H9 (cell line): ENCODE measurements around the gene ZNF385B. TPM values are rescaled to one million over a fixed set of nuclear protein-coding genes. Genes with fewer than 3 reads are reported as not detected.

ENCODE experiments used
- DNase-seq: peaks from one replicate; pipeline ENCODE4 v3.0.0-alpha.2; 2017
- H2AFZ ChIP-seq: one replicate; pipeline ENCODE4 v1.6.1; 2013; ENCODE audit warnings: mild to moderate bottlenecking, low read length, control low read depth, moderate library complexity
- H2AK5ac ChIP-seq: 2 replicates; pipeline ENCODE4 v1.6.1; 2013; ENCODE audit warnings: low read length, control low read depth, mixed read lengths; ENCODE audit not compliant: insufficient read length
- H2BK120ac ChIP-seq: one replicate; pipeline ENCODE4 v1.6.1; 2013; ENCODE audit warnings: low read depth, mild to moderate bottlenecking, low read length, control low read depth, inconsistent platforms; ENCODE audit not compliant: poor library complexity, severe bottlenecking
- H2BK12ac ChIP-seq: 2 replicates; pipeline ENCODE4 v1.6.1; 2013; ENCODE audit warnings: low read length, control low read depth, mixed read lengths, low read depth; ENCODE audit not compliant: insufficient read length
- H2BK15ac ChIP-seq: 2 replicates; pipeline ENCODE4 v1.6.1; 2013; ENCODE audit warnings: low read depth, low read length, control low read depth
- H2BK20ac ChIP-seq: one replicate; pipeline ENCODE4 v1.6.1; 2013; ENCODE audit warnings: low read depth, mild to moderate bottlenecking, low read length, control low read depth, inconsistent platforms; ENCODE audit not compliant: poor library complexity, severe bottlenecking
- H2BK5ac ChIP-seq: 2 replicates; pipeline ENCODE4 v1.6.1; 2013; ENCODE audit warnings: low read length, control low read depth, mixed read lengths; ENCODE audit not compliant: insufficient read length
- H3K14ac ChIP-seq: 2 replicates; pipeline ENCODE4 v1.6.1; 2013; ENCODE audit warnings: low read length, control low read depth; ENCODE audit not compliant: insufficient read depth
- H3K18ac ChIP-seq: 2 replicates; pipeline ENCODE4 v1.6.1; 2013; ENCODE audit warnings: low read depth, mild to moderate bottlenecking, mixed read lengths, low read length, control low read depth; ENCODE audit not compliant: insufficient read length
- H3K23ac ChIP-seq: 2 replicates; pipeline ENCODE4 v1.6.1; 2013; ENCODE audit warnings: low read length, control low read depth, mixed read lengths, low read depth; ENCODE audit not compliant: insufficient read length
- H3K23me2 ChIP-seq: 2 replicates; pipeline ENCODE4 v1.6.1; 2013; ENCODE audit warnings: low read depth, mild to moderate bottlenecking, mixed read lengths, low read length, control low read depth; ENCODE audit not compliant: insufficient read length, poor library complexity, severe bottlenecking
- H3K27ac ChIP-seq: 2 replicates; pipeline ENCODE4 v1.5.1; 2013; ENCODE audit warnings: low read length, control low read depth, mixed read lengths, low read depth; ENCODE audit not compliant: insufficient read length
- H3K27me3 ChIP-seq: 2 replicates; pipeline ENCODE4 v1.6.1; 2013; ENCODE audit warnings: low read length, control low read depth, inconsistent platforms; ENCODE audit not compliant: insufficient read depth
- H3K4ac ChIP-seq: 2 replicates; pipeline ENCODE4 v1.6.1; 2013; ENCODE audit warnings: low read depth, mild to moderate bottlenecking, control low read depth, inconsistent platforms, low read length, moderate library complexity
- H3K4me1 ChIP-seq: 2 replicates; pipeline ENCODE4 v1.6.1; 2013; ENCODE audit warnings: low read length, control low read depth, inconsistent platforms; ENCODE audit not compliant: insufficient read depth
- H3K4me2 ChIP-seq: 2 replicates; pipeline ENCODE4 v1.6.1; 2013; ENCODE audit warnings: low read length, control low read depth, mixed read lengths; ENCODE audit not compliant: insufficient read length, insufficient read depth
- H3K56ac ChIP-seq: 2 replicates; pipeline ENCODE4 v1.6.1; 2013; ENCODE audit warnings: low read depth, mild to moderate bottlenecking, mixed read lengths, low read length, control low read depth; ENCODE audit not compliant: insufficient read length
- H3K79me1 ChIP-seq: 2 replicates; pipeline ENCODE4 v1.6.1; 2013; ENCODE audit warnings: low read depth, mild to moderate bottlenecking, moderate library complexity, low read length, control low read depth, inconsistent platforms; ENCODE audit not compliant: insufficient read depth, poor library complexity, severe bottlenecking
- H3K79me2 ChIP-seq: 2 replicates; pipeline ENCODE4 v1.6.1; 2013; ENCODE audit warnings: low read length, control low read depth, inconsistent platforms; ENCODE audit not compliant: insufficient read depth
- H3K9ac ChIP-seq: 2 replicates; pipeline ENCODE4 v1.6.1; 2013; ENCODE audit warnings: low read length, control low read depth, mixed read lengths; ENCODE audit not compliant: insufficient read length; ENCODE audit errors: extremely low read depth
- H3K9me3 ChIP-seq: one replicate; pipeline ENCODE4 v1.6.1; 2013; ENCODE audit warnings: low read depth, low read length, inconsistent platforms; ENCODE audit not compliant: control insufficient read depth
- H3T11ph ChIP-seq: one replicate; pipeline ENCODE4 v1.6.1; 2013; ENCODE audit warnings: mild to moderate bottlenecking, low read length, control low read depth, inconsistent platforms
- H4K20me1 ChIP-seq: one replicate; pipeline ENCODE4 v1.6.1; 2013; ENCODE audit not compliant: control insufficient read depth, insufficient read length, insufficient read depth
- H4K5ac ChIP-seq: 2 replicates; pipeline ENCODE4 v1.6.1; 2013; ENCODE audit warnings: low read depth, mild to moderate bottlenecking, mixed read lengths, low read length, control low read depth; ENCODE audit not compliant: insufficient read length
- H4K8ac ChIP-seq: replicated peaks from 2 replicates; pipeline ENCODE4 v1.6.1; 2013; ENCODE audit warnings: low read length, control low read depth, mixed read lengths, low read depth; ENCODE audit not compliant: insufficient read length
- H4K91ac ChIP-seq: 2 replicates; pipeline ENCODE4 v1.6.1; 2013; ENCODE audit warnings: low read depth, mild to moderate bottlenecking, moderate library complexity, mixed read lengths, low read length, control low read depth; ENCODE audit not compliant: insufficient read length
- H3K27ac Mint-ChIP-seq, 3 experiments: 2 replicates in 2 of 3; 3 replicates in 1 of 3; pipeline ENCODE4 v1.8.0; 2020 to 2021; ENCODE audit warnings: mixed read lengths in 3 of 3, mild to moderate bottlenecking in 1 of 3, moderate library complexity in 1 of 3
- H3K27me3 Mint-ChIP-seq: 2 replicates; pipeline ENCODE4 v1.8.0; 2021; ENCODE audit warnings: low read depth, mild to moderate bottlenecking, moderate library complexity, mixed read lengths
- H3K36me3 Mint-ChIP-seq, 3 experiments: 2 replicates in 2 of 3; 3 replicates in 1 of 3; pipeline ENCODE4 v1.8.0; 2020 to 2021; ENCODE audit warnings: low read depth in 3 of 3, mixed read lengths in 3 of 3; ENCODE audit not compliant: insufficient read depth in 1 of 3
- H3K4me1 Mint-ChIP-seq, 2 experiments: 2 replicates each; pipeline ENCODE4 v1.8.0; 2020; ENCODE audit warnings: mixed read lengths in 2 of 2
- H3K4me3 Mint-ChIP-seq, 2 experiments: 2 replicates in 1 of 2; 3 replicates in 1 of 2; pipeline ENCODE4 v1.8.0; 2020 to 2021; ENCODE audit warnings: mild to moderate bottlenecking in 2 of 2, mixed read lengths in 2 of 2, moderate library complexity in 1 of 2
- H3K9me3 Mint-ChIP-seq, 2 experiments: 2 replicates in 1 of 2; 3 replicates in 1 of 2; pipeline ENCODE4 v1.8.0; 2020; ENCODE audit warnings: mild to moderate bottlenecking in 2 of 2, mixed read lengths in 2 of 2, moderate library complexity in 1 of 2
- CTCF ChIP-seq: fragments of 200-600 bp; sonication (generic); conservative IDR thresholded peaks from 3 replicates; pipeline ENCODE4 v1.8.0; 2021; ENCODE audit warnings: antibody characterized with exemption, mild to moderate bottlenecking
- WGBS: extraction: QIAGEN DNeasy Blood & Tissue Kit; methylation state at CpG from one replicate; pipeline ENCODE4 v1.1.7; 2013; ENCODE audit warnings: missing lambda C conversion rate, low lambda C conversion rate, mixed read lengths; ENCODE audit not compliant: insufficient read length; ENCODE audit errors: extremely low coverage; 5-methylcytosine and 5-hydroxymethylcytosine counted together
- total RNA-seq: library from RNA; stranded (reverse); gene quantifications from 2 replicates; pipeline ENCODE4 v1.2.1, GENCODE V29; 2021

The ZNF385B gene
- total RNA-seq, 1 experiment from 2014 or later = 2.1 TPM

- H2AFZ ChIP-seq = no peak overlapping the region
- no peak overlapping the region for H3K23ac ChIP-seq
- H3K56ac ChIP-seq = no peak overlapping the region
- H4K8ac ChIP-seq = no peak overlapping the region
- no peak for DNase-seq
- Mint-ChIP-seq H3K27me3 (no peaks in the 10 kb centered on the region), H3K4me1 (peaks cover 18 to 24% of the 10 kb centered on the region in 2 experiments), H3K27ac (no peak overlapping the region), H3K36me3 (no peaks in the 10 kb centered on the region), H3K9me3 (no peaks in the 10 kb centered on the region), H3K4me3 (no peak overlapping the region)
- no peak overlapping the region for H3K4me2 ChIP-seq
- no peak overlapping the region for H2BK15ac ChIP-seq
- no peaks in the 10 kb centered on the region for H3K27me3 ChIP-seq
- H3T11ph ChIP-seq = no peak overlapping the region
- no peak overlapping the region for H3K14ac ChIP-seq
- H2AK5ac ChIP-seq = no peak overlapping the region
- H2BK20ac ChIP-seq = no peak overlapping the region
- H3K79me2 ChIP-seq = no peaks in the 10 kb centered on the region
- no peak overlapping the region for H3K18ac ChIP-seq
- H3K27ac ChIP-seq = no peak overlapping the region
- H3K9me3 ChIP-seq = no peaks in the 10 kb centered on the region
- no peak overlapping the region for H4K91ac ChIP-seq
- no peak overlapping the region for H2BK12ac ChIP-seq
- WGBS = no CpG with 5 or more reads among the region's 7 CpGs
- TF ChIP-seq CTCF = no peak
- H3K79me1 ChIP-seq = no peaks in the 10 kb centered on the region
- H4K20me1 ChIP-seq = no peaks in the 10 kb centered on the region
- no peak overlapping the region for H2BK5ac ChIP-seq
- H3K23me2 ChIP-seq = no peaks in the 10 kb centered on the region
- H4K5ac ChIP-seq = no peak overlapping the region
- no peak overlapping the region for H3K9ac ChIP-seq
- no peak overlapping the region for H2BK120ac ChIP-seq
- no peaks in the 10 kb centered on the region; the same call in 1 of the 2 replicates for H3K4me1 ChIP-seq
- no peak overlapping the region for H3K4ac ChIP-seq
These were observed 269.1 kb downstream of the ZNF385B start for GRCh38 chr2:179592167-179592936.
